ENCODE measurements around the gene DOP1A. TPM values are rescaled to one million over a fixed set of nuclear protein-coding genes. Genes with fewer than 3 reads are reported as not detected.

DOP1A gene
- total and polyA plus RNA-seq, 2 of the 13 experiments (the other 11 are each of a cell fraction or from before 2014, with no cell fraction given): 5.2 to 16.7 TPM

- TF ChIP-seq ZFP91 (CRISPR knock-in tag; IDR thresholded peaks at IDR 0.05; ENCODE audit: borderline replicate concordance): no peak
- no peak for TF ChIP-seq ADNP (CRISPR knock-in tag; IDR thresholded peaks at IDR 0.05)
These were observed 58.8 kb downstream of the DOP1A start (continued) for GRCh38 chr6:83126223-83126622.

GRCh38 chr6:83126807-83127206 lies 59.3 kb downstream of the DOP1A start:
- 98% methylated on average over 5 of the region's 5 CpGs for WGBS (ENCODE audit: low lambda C conversion rate)
- H3K36me3 ChIP-seq (replicated peaks in 1 of 2; ENCODE audit: control insufficient read depth in 1 of 2, insufficient read depth in 2 of 2, low read length in 2 of 2): peaks cover 5 to 25% of the 10 kb centered on the region in 2 experiments
- no peaks in the 10 kb centered on the region for H3K27me3 ChIP-seq (ENCODE audit: control insufficient read depth in 1 of 2, insufficient read depth in 2 of 2, low read length in 2 of 2)
- no peak overlapping the region for H3K4me2 ChIP-seq (ENCODE audit: low read depth, low read length)
- BruUV-seq (replicated peaks): no TSS peak
- no peaks in the 10 kb centered on the region for H4K20me1 ChIP-seq (ENCODE audit: insufficient read depth, low read length)
- H3K9ac ChIP-seq (ENCODE audit: insufficient read depth, low read depth, low read length): no peak overlapping the region
- H3K4me3 ChIP-seq (replicated peaks in 1 of 3; ENCODE audit: insufficient read depth in 1 of 3, low read depth in 2 of 3, low read length in 3 of 3): no peak overlapping the region
- in situ Hi-C loops (cut with HindIII; ENCODE audit: extremely low pct_ligation_motif_present, low pct_unique_long_range_greater_than_20kb): no loop called here
- POLR2A ChIA-PET: no interaction called here
- ATAC-seq (no peak), DNase-seq (ENCODE audit: low spot score) (no peak), FAIRE-seq (no peak)
- intact Hi-C loops (cut with micrococcal nuclease; ENCODE audit: unreplicated experiment): no loop called here
- peak; percentile 58; the same call in 1 of the 2 replicates for TF ChIP-seq MAFF (IDR thresholded peaks at IDR 0.05; ENCODE audit: low read depth, low read length)
- peak; percentile 47 to 81; a peak in 3 of 4 replicates for TF ChIP-seq MAFK (conservative IDR thresholded peaks at IDR 0.05 in 1 of 2, IDR thresholded peaks at IDR 0.05 in 1 of 2; ENCODE audit: low read length in 2 of 2)
- no peak for TF ChIP-seq ZNF207 (IDR thresholded peaks at IDR 0.05; ENCODE audit: borderline replicate concordance)
- H2AFZ ChIP-seq (ENCODE audit: low read length): no peak overlapping the region
- no peak overlapping the region for H3K27ac ChIP-seq (ENCODE audit: extremely low read length, insufficient read depth, low read length)
- H3K79me2 ChIP-seq (ENCODE audit: insufficient read depth, low read length): no peaks in the 10 kb centered on the region
- CTCF ChIA-PET (ENCODE audit: low intra/inter-chr PET ratio, low total read pairs): no interaction called here
- H3K9me3 ChIP-seq (ENCODE audit: low read length): no peaks in the 10 kb centered on the region
- H3K4me1 ChIP-seq (ENCODE audit: insufficient read depth, low read length): no peaks in the 10 kb centered on the region

GRCh38 chr6:83127258-83127657 lies 59.8 kb downstream of the DOP1A start:
- DNase-seq (ENCODE audit: low spot score) (no peak), ATAC-seq (no peak), FAIRE-seq (no peak)
- CTCF ChIA-PET (ENCODE audit: low intra/inter-chr PET ratio, low total read pairs): no interaction called here
- WGBS (ENCODE audit: low lambda C conversion rate): 95% methylated on average over 5 of the region's 5 CpGs
- Histone ChIP-seq H3K27ac (ENCODE audit: extremely low read length, insufficient read depth, low read length) (no peak overlapping the region), H3K9me3 (ENCODE audit: low read length) (no peaks in the 10 kb centered on the region), H3K4me1 (ENCODE audit: insufficient read depth, low read length) (no peaks in the 10 kb centered on the region), H2AFZ (ENCODE audit: low read length) (no peak overlapping the region), H4K20me1 (ENCODE audit: insufficient read depth, low read length) (no peaks in the 10 kb centered on the region), H3K27me3 (ENCODE audit: control insufficient read depth in 1 of 2, insufficient read depth in 2 of 2, low read length in 2 of 2) (no peaks in the 10 kb centered on the region), H3K9ac (ENCODE audit: insufficient read depth, low read depth, low read length) (no peak overlapping the region), H3K4me3 (replicated peaks in 1 of 3; ENCODE audit: insufficient read depth in 1 of 3, low read depth in 2 of 3, low read length in 3 of 3) (no peak overlapping the region), H3K79me2 (ENCODE audit: insufficient read depth, low read length) (no peaks in the 10 kb centered on the region), H3K36me3 (replicated peaks in 1 of 2; ENCODE audit: control insufficient read depth in 1 of 2, insufficient read depth in 2 of 2, low read length in 2 of 2) (peaks cover 6 to 25% of the 10 kb centered on the region in 2 experiments), H3K4me2 (ENCODE audit: low read depth, low read length) (no peak overlapping the region)
- intact Hi-C loops (cut with micrococcal nuclease; ENCODE audit: unreplicated experiment) (no loop called here), in situ Hi-C loops (cut with HindIII; ENCODE audit: extremely low pct_ligation_motif_present, low pct_unique_long_range_greater_than_20kb) (no loop called here)
- POLR2A ChIA-PET: no interaction called here
- no TSS peak for BruUV-seq (replicated peaks)
- TF ChIP-seq ZNF747 (CRISPR knock-in tag; IDR thresholded peaks at IDR 0.05; ENCODE audit: borderline replicate concordance) (no peak), MEIS2 (CRISPR knock-in tag; IDR thresholded peaks at IDR 0.05) (no peak), SNAI1 (CRISPR knock-in tag; IDR thresholded peaks at IDR 0.05; ENCODE audit: borderline replicate concordance) (no peak), ZBTB21 (CRISPR knock-in tag; IDR thresholded peaks at IDR 0.05) (no peak), SNAPC4 (CRISPR knock-in tag; IDR thresholded peaks at IDR 0.05) (no peak), HCFC1 (IDR thresholded peaks at IDR 0.05; ENCODE audit: low read depth, low read length) (no peak)
